K562 (cell line): ENCODE measurements around the gene SASH3. TPM values are rescaled to one million over a fixed set of nuclear protein-coding genes. Genes with fewer than 3 reads are reported as not detected.

Source experiments
- ATAC-seq: fragments of 200-7000 bp; cut with Tn5 transposase; 3 replicates; pipeline ENCODE4 v1.9.1; 2020; ENCODE audit warnings: moderate library complexity
- BruUV-seq: library from RNA; stranded (reverse); fragments of 400-500 nt; replicated peaks from 2 replicates; lab custom pipeline; 2021; lab: Mats Ljungman, UMichigan
- CTCF ChIA-PET: fragments of 300-600 bp; formaldehyde crosslinking; extraction: SDS; loops from one replicate; lab custom pipeline; 2021; ENCODE audit warnings: low intra/inter-chr PET ratio; lab: Yijun Ruan, JAX
- POLR2A ChIA-PET: fragments of 300-600, 350-650 bp; sonication (Branson Sonifier 250); formaldehyde crosslinking; extraction: SDS; loops from one replicate; lab custom pipeline; 2021; ENCODE audit warnings: antibody characterized with exemption, inconsistent platforms; lab: Yijun Ruan, JAX
- DNase-seq, 4 experiments: peaks; one replicate each; pipeline versions ENCODE4 v3.0.0 to v3.0.0-alpha.2; 2011 to 2018; ENCODE audit warnings: low spot score in 3 of 4, mixed read lengths in 3 of 4; ENCODE audit errors: extremely low read depth in 1 of 4
- FAIRE-seq: peaks from 2 replicates; lab custom pipeline; 2011; peaks lifted over from hg19 to GRCh38; lab: Jason Lieb, UNC
- H2AFZ ChIP-seq: 2 replicates; pipeline ENCODE4 v1.6.0; 2011; ENCODE audit warnings: low read depth, low read length, control low read depth, inconsistent platforms
- H3K27ac ChIP-seq: fragments of 200-600 bp; 3 replicates; pipeline ENCODE4 v1.8.0; 2011; ENCODE audit warnings: low read depth, mild to moderate bottlenecking, control low read depth, inconsistent platforms, low read length, moderate library complexity, mixed read lengths; ENCODE audit errors: extremely low read depth
- H3K27me3 ChIP-seq, 2 experiments: fragments of 300-600 bp in 1 of 2; 2 replicates in 1 of 2; 3 replicates in 1 of 2; pipeline versions ENCODE4 v1.6.0 to v1.8.0; 2011; ENCODE audit warnings: inconsistent platforms in 2 of 2, low read length in 2 of 2, mild to moderate bottlenecking in 1 of 2, mixed read lengths in 1 of 2, moderate library complexity in 1 of 2; ENCODE audit not compliant: control insufficient read depth in 2 of 2, insufficient read depth in 2 of 2
- H3K36me3 ChIP-seq: fragments of 300-600 bp; 3 replicates; pipeline ENCODE4 v1.8.0; 2011; ENCODE audit warnings: mild to moderate bottlenecking, low read length, inconsistent platforms; ENCODE audit not compliant: control insufficient read depth, insufficient read depth
- H3K4me1 ChIP-seq, 2 experiments: fragments of 200-600 bp in 1 of 2; replicated peaks in 1 of 2; 2 replicates in 1 of 2; 3 replicates in 1 of 2; pipeline versions ENCODE4 v1.5.1 to v1.8.0; 2011; ENCODE audit warnings: inconsistent platforms in 2 of 2, low read length in 2 of 2, mild to moderate bottlenecking in 1 of 2, mixed read lengths in 1 of 2, moderate library complexity in 1 of 2; ENCODE audit not compliant: control insufficient read depth in 2 of 2, insufficient read depth in 2 of 2
- H3K4me2 ChIP-seq: 2 replicates; pipeline ENCODE4 v1.6.1; 2011; ENCODE audit warnings: low read length, control low read depth, inconsistent platforms, mixed read lengths; ENCODE audit not compliant: insufficient read depth
- H3K4me3 ChIP-seq: fragments of 200-600 bp; sonication (generic), shearing (Covaris generic); 2 replicates; pipeline ENCODE4 v1.5.1; 2016; ENCODE audit warnings: control low read depth, inconsistent platforms
- H3K79me2 ChIP-seq: fragments of 200-600 bp; 3 replicates; pipeline ENCODE4 v1.8.0; 2011; ENCODE audit warnings: low read length, inconsistent platforms; ENCODE audit not compliant: control insufficient read depth, insufficient read depth
- H3K9ac ChIP-seq, 2 experiments: 2 replicates each; pipeline versions ENCODE4 v1.6.0 to v1.6.1; 2011; ENCODE audit warnings: low read depth in 2 of 2, low read length in 2 of 2, control low read depth in 1 of 2, inconsistent platforms in 1 of 2, mild to moderate bottlenecking in 1 of 2, mixed read lengths in 1 of 2; ENCODE audit not compliant: insufficient read depth in 1 of 2
- H3K9me1 ChIP-seq: one replicate; pipeline ENCODE4 v1.6.0; 2011; ENCODE audit warnings: inconsistent platforms, mild to moderate bottlenecking, low read length, moderate library complexity; ENCODE audit not compliant: control insufficient read depth, insufficient read depth
- H3K9me3 ChIP-seq: replicated peaks from 2 replicates; pipeline ENCODE4 v1.5.1; 2011; ENCODE audit warnings: low read depth, low read length, inconsistent platforms; ENCODE audit not compliant: control insufficient read depth, insufficient read depth
- H4K20me1 ChIP-seq: replicated peaks from 2 replicates; pipeline ENCODE4 v1.6.1; 2011; ENCODE audit warnings: low read length, inconsistent platforms, mixed read lengths; ENCODE audit not compliant: control insufficient read depth, insufficient read depth
- CHD7 ChIP-seq: fragments of 200-600 bp; sonication (generic); IDR thresholded peaks from one replicate; pipeline ENCODE4 v1.6.1; 2012; ENCODE audit warnings: mild to moderate bottlenecking, low read depth, low read length, inconsistent platforms
- GABPA ChIP-seq: fragments of 200-800 bp; sonication (Bioruptor generic); conservative IDR thresholded peaks from 2 replicates; pipeline ENCODE4 v1.6.1; 2016; ENCODE audit warnings: low read depth, missing genetic modification characterization, missing compliant biosample characterization
- GATAD2B ChIP-seq: fragments of 450-650 bp; IDR thresholded peaks from 2 replicates; pipeline ENCODE4 v1.6.1; 2017; ENCODE audit warnings: mild to moderate bottlenecking, borderline replicate concordance
- HNRNPUL1 ChIP-seq: fragments of 200-400 bp; formaldehyde crosslinking; IDR thresholded peaks from 2 replicates; pipeline ENCODE4 v1.6.1; 2017; ENCODE audit warnings: low read length
- L3MBTL2 ChIP-seq: fragments of 450-650 bp; IDR thresholded peaks from 2 replicates; pipeline ENCODE4 v1.6.1; 2016; ENCODE audit warnings: mild to moderate bottlenecking, moderate library complexity
- MAFG ChIP-seq: fragments of 450-650 bp; conservative IDR thresholded peaks from 2 replicates; pipeline ENCODE4 v1.6.1; 2016; ENCODE audit warnings: missing genetic modification characterization, missing compliant biosample characterization
- RCOR1 ChIP-seq, 2 experiments: IDR thresholded peaks; 2 replicates each; pipeline ENCODE4 v1.6.1; 2012; ENCODE audit warnings: low read depth in 2 of 2, low read length in 2 of 2, borderline replicate concordance in 1 of 2, improper control_type of control experiment in 1 of 2
- SIRT6 ChIP-seq: IDR thresholded peaks from one replicate; pipeline ENCODE4 v1.6.1; 2012; ENCODE audit warnings: low read depth, mild to moderate bottlenecking, control low read depth, inconsistent platforms, low read length, moderate library complexity
- ZFP30 ChIP-seq: fragments of 250-450 bp; sonication (Bioruptor Pico); IDR thresholded peaks from 2 replicates; pipeline ENCODE4 v1.8.0; 2022; ENCODE audit warnings: moderate library complexity, mild to moderate bottlenecking, inconsistent platforms, borderline replicate concordance
- ZNF589 ChIP-seq: fragments of 200-800 bp; sonication (Bioruptor generic); IDR thresholded peaks from 2 replicates; pipeline ENCODE4 v1.6.1; 2016; ENCODE audit warnings: low read depth, missing genetic modification characterization, missing compliant biosample characterization
- ZNF75A ChIP-seq: fragments of 450-650 bp; formaldehyde crosslinking; IDR thresholded peaks from 2 replicates; pipeline ENCODE4 v1.4.0; 2020; ENCODE audit warnings: mild to moderate bottlenecking
- ZNF766 ChIP-seq: fragments of 200-800 bp; sonication (Bioruptor generic); conservative IDR thresholded peaks from 2 replicates; pipeline ENCODE4 v1.6.1; 2016; ENCODE audit warnings: missing genetic modification characterization, missing compliant biosample characterization
- WGBS: fragments of 100-300 bp; shearing (Covaris generic); methylation state at CpG from one replicate; pipeline ENCODE4 v1.1.6; 2016; ENCODE audit warnings: low coverage, mixed read lengths; ENCODE audit not compliant: insufficient coverage; ENCODE audit errors: missing lambda C conversion rate; 5-methylcytosine and 5-hydroxymethylcytosine counted together
- in situ Hi-C: fragments of 300-500 bp; cut with MboI; formaldehyde crosslinking; loops from 4 replicates; pipeline ENCODE4 v1.15.0; 2018; ENCODE audit warnings: inconsistent platforms, mixed read lengths
- intact Hi-C: fragments of 100-400 bp; cut with micrococcal nuclease; formaldehyde crosslinking; loops from 2 replicates; pipeline ENCODE4 v1.14.2; 2022
- polyA plus RNA-seq, 8 experiments: library from polyadenylated mRNA; depleted of rRNA in 4 of 8; stranded (reverse) in 5 of 8; unstranded in 3 of 8; fragments of >200 nt; fragmentation: Nextera tagmentation in 2 of 8; fragmentation: Illumina TruSeq in 1 of 8; extraction: Ambion mirVana in 2 of 8; extraction: Trizol in 1 of 8; gene quantifications; 2 replicates each; pipeline versions ENCODE4 v1.2.1 to v1.2.3, GENCODE V29; 2011 to 2014; ENCODE audit warnings: inconsistent platforms in 1 of 8, missing spikeins in 1 of 8
- total RNA-seq, 7 experiments: library from RNA; depleted of rRNA in 6 of 7; stranded (reverse); fragments of >200 nt in 6 of 7; fragmentation: Illumina TruSeq in 2 of 7; extraction: Trizol in 2 of 7; gene quantifications; 2 replicates each; pipeline versions ENCODE4 v1.2.1 to v1.2.3, GENCODE V29; 2011 to 2021; ENCODE audit warnings: low replicate concordance in 1 of 7

SASH3 gene
- total and polyA plus RNA-seq, 9 of the 15 experiments (the other 6 are each of a cell fraction or from before 2014, with no cell fraction given): 0.03 to 0.72 (median 0.08) TPM

GRCh38 chrX:129759576-129760061 is 20.1 kb upstream of the SASH3 start:
- WGBS: 45% methylated on average over 8 of the region's 14 CpGs
- Histone ChIP-seq H3K27ac (peak overlapping the region; percentile 30; the same call in 1 of the 3 replicates), H3K79me2 (no peaks in the 10 kb centered on the region), H3K9me1 (peaks cover 2% of the 10 kb centered on the region), H3K9ac (peak overlapping the region in 1 of 2 experiments; percentile 13; a peak in 1 of 4 replicates), H3K9me3 (no peaks in the 10 kb centered on the region), H4K20me1 (no peaks in the 10 kb centered on the region), H3K4me3 (no peak overlapping the region), H3K36me3 (no peaks in the 10 kb centered on the region), H2AFZ (peak overlapping the region; percentile 93), H3K27me3 (no peaks in the 10 kb centered on the region), H3K4me2 (peak overlapping the region; percentile 52), H3K4me1 (peaks cover 12 to 17% of the 10 kb centered on the region in 2 experiments; a peak in 4 of 5 replicates)
- BruUV-seq: no TSS peak
- in situ Hi-C loops: no loop called here
- CTCF ChIA-PET: no interaction called here
- POLR2A ChIA-PET: interaction anchor here (0.9 to 1.7 kb wide), 2 partner anchors 17 to 56 kb away, joined by 3 to 4 read pairs; no protein-coding TSS in a partner anchor
- peak; percentile 87 for ATAC-seq
- intact Hi-C loops: loop anchor here (2.0 to 10.0 kb wide), 3 partner anchors 63 to 303 kb away; partner anchors contain the start of gene UTP14A
- FAIRE-seq: peak; percentile 75
- peak in 3 of 4 experiments; percentile 18 to 62 (median 38) for DNase-seq
- no peak for TF ChIP-seq ZFP30
- TF ChIP-seq GATAD2B: no peak
- no peak for TF ChIP-seq HNRNPUL1
- TF ChIP-seq GABPA (tag): no peak
- TF ChIP-seq ZNF75A (CRISPR knock-in tag): no peak
- 0 out of 2 replicates have a peak, but pooled peaks have one; percentile 41 for TF ChIP-seq ZNF766 (CRISPR knock-in tag)
- peak in 1 of 2 experiments; percentile 43; a peak in 1 of 4 replicates for TF ChIP-seq RCOR1 (IDR thresholded peaks at IDR 0.05; ENCODE audit: borderline replicate concordance in 1 of 2, low read depth in 2 of 2, low read length in 2 of 2)
- no peak for TF ChIP-seq SIRT6
- TF ChIP-seq L3MBTL2: no peak
- peak; percentile 95 for TF ChIP-seq MAFG
- TF ChIP-seq CHD7: no peak
- TF ChIP-seq ZNF589: no peak
